ENCODE results near the gene GLIPR1.

GLIPR1 gene

GRCh38 chr12:75542942-75543341 is 62.4 kb downstream of the GLIPR1 start:
- Histone ChIP-seq H3K9ac (ENCODE audit: insufficient read length) (no peak overlapping the region), H3K27ac (no peak overlapping the region), H3K36me3 (ENCODE audit: insufficient read depth, low read length) (no peaks in the 10 kb centered on the region), H3K4me3 (no peak overlapping the region), H3K9me3 (ENCODE audit: low read depth, low read length) (no peaks in the 10 kb centered on the region)
- no peak for TF ChIP-seq FOXP2 (optimal IDR thresholded peaks at IDR 0.05; ENCODE audit: control extremely low read depth, extremely low read length, insufficient read depth)
- no peak for TF ChIP-seq EZH2 (IDR thresholded peaks at IDR 0.05)
- no peak for TF ChIP-seq POLR2AphosphoS5 (IDR thresholded peaks at IDR 0.05; ENCODE audit: borderline replicate concordance, low read depth, low read length)
- DNase-seq (ENCODE audit: low read depth, low spot score) = no peak

GRCh38 chr12:75543529-75543928 is 63.0 kb downstream of the GLIPR1 start:
- no peak overlapping the region for H3K4me3 ChIP-seq
- H3K9ac ChIP-seq (ENCODE audit: insufficient read length) = no peak overlapping the region
- TF ChIP-seq EZH2 (IDR thresholded peaks at IDR 0.05) (no peak), POLR2AphosphoS5 (IDR thresholded peaks at IDR 0.05; ENCODE audit: borderline replicate concordance, low read depth, low read length) (no peak), FOXP2 (optimal IDR thresholded peaks at IDR 0.05; ENCODE audit: control extremely low read depth, extremely low read length, insufficient read depth) (no peak)
- DNase-seq (ENCODE audit: low read depth, low spot score) = no peak
- no peaks in the 10 kb centered on the region for H3K9me3 ChIP-seq (ENCODE audit: low read depth, low read length)
- H3K27ac ChIP-seq = no peak overlapping the region
- no peaks in the 10 kb centered on the region for H3K36me3 ChIP-seq (ENCODE audit: insufficient read depth, low read length)

- Histone ChIP-seq H3K4me3 (no peak overlapping the region), H3K36me3 (ENCODE audit: insufficient read depth, low read length) (no peaks in the 10 kb centered on the region), H3K9me3 (ENCODE audit: low read depth, low read length) (no peaks in the 10 kb centered on the region), H3K9ac (ENCODE audit: insufficient read length) (no peak overlapping the region), H3K27ac (no peak overlapping the region)
- TF ChIP-seq POLR2AphosphoS5 (IDR thresholded peaks at IDR 0.05; ENCODE audit: borderline replicate concordance, low read depth, low read length) (no peak), EZH2 (IDR thresholded peaks at IDR 0.05) (no peak), FOXP2 (optimal IDR thresholded peaks at IDR 0.05; ENCODE audit: control extremely low read depth, extremely low read length, insufficient read depth) (no peak)
- no peak for DNase-seq (ENCODE audit: low read depth, low spot score)
These were observed 65.1 kb downstream of the GLIPR1 start for GRCh38 chr12:75545636-75546035.

GRCh38 chr12:75548879-75549278 is 68.3 kb downstream of the GLIPR1 start:
- TF ChIP-seq EZH2 (IDR thresholded peaks at IDR 0.05) (no peak), FOXP2 (optimal IDR thresholded peaks at IDR 0.05; ENCODE audit: control extremely low read depth, extremely low read length, insufficient read depth) (no peak), POLR2AphosphoS5 (IDR thresholded peaks at IDR 0.05; ENCODE audit: borderline replicate concordance, low read depth, low read length) (no peak)
- Histone ChIP-seq H3K4me3 (no peak overlapping the region), H3K27ac (no peak overlapping the region), H3K9me3 (ENCODE audit: low read depth, low read length) (no peaks in the 10 kb centered on the region), H3K9ac (ENCODE audit: insufficient read length) (no peak overlapping the region), H3K36me3 (ENCODE audit: insufficient read depth, low read length) (no peaks in the 10 kb centered on the region)
- no peak for DNase-seq (ENCODE audit: low read depth, low spot score)

GRCh38 chr12:75549989-75550388 is 69.4 kb downstream of the GLIPR1 start:
- TF ChIP-seq POLR2AphosphoS5 (IDR thresholded peaks at IDR 0.05; ENCODE audit: borderline replicate concordance, low read depth, low read length) = no peak
- no peak for TF ChIP-seq EZH2 (IDR thresholded peaks at IDR 0.05)
- TF ChIP-seq FOXP2 (optimal IDR thresholded peaks at IDR 0.05; ENCODE audit: control extremely low read depth, extremely low read length, insufficient read depth) = no peak
- Histone ChIP-seq H3K4me3 (no peak overlapping the region), H3K9ac (ENCODE audit: insufficient read length) (no peak overlapping the region), H3K36me3 (ENCODE audit: insufficient read depth, low read length) (no peaks in the 10 kb centered on the region), H3K9me3 (ENCODE audit: low read depth, low read length) (no peaks in the 10 kb centered on the region), H3K27ac (no peak overlapping the region)
- no peak for DNase-seq (ENCODE audit: low read depth, low spot score)

- no peak for DNase-seq (ENCODE audit: low read depth, low spot score)
- H3K9ac ChIP-seq (ENCODE audit: insufficient read length) = no peak overlapping the region
- no peak overlapping the region for H3K4me3 ChIP-seq
- no peak overlapping the region for H3K27ac ChIP-seq
- H3K9me3 ChIP-seq (ENCODE audit: low read depth, low read length) = no peaks in the 10 kb centered on the region
- TF ChIP-seq EZH2 (IDR thresholded peaks at IDR 0.05) = no peak
- no peak for TF ChIP-seq POLR2AphosphoS5 (IDR thresholded peaks at IDR 0.05; ENCODE audit: borderline replicate concordance, low read depth, low read length)
- no peak for TF ChIP-seq FOXP2 (optimal IDR thresholded peaks at IDR 0.05; ENCODE audit: control extremely low read depth, extremely low read length, insufficient read depth)
- H3K36me3 ChIP-seq (ENCODE audit: insufficient read depth, low read length) = no peaks in the 10 kb centered on the region
These were observed 70.1 kb downstream of the GLIPR1 start for GRCh38 chr12:75550401-75551240.

GRCh38 chr12:75551477-75551876 is 70.9 kb downstream of the GLIPR1 start:
- H3K27ac ChIP-seq = no peak overlapping the region
- H3K9ac ChIP-seq (ENCODE audit: insufficient read length) = no peak overlapping the region
- TF ChIP-seq FOXP2 (optimal IDR thresholded peaks at IDR 0.05; ENCODE audit: control extremely low read depth, extremely low read length, insufficient read depth) = no peak
- no peak for TF ChIP-seq EZH2 (IDR thresholded peaks at IDR 0.05)
- TF ChIP-seq POLR2AphosphoS5 (IDR thresholded peaks at IDR 0.05; ENCODE audit: borderline replicate concordance, low read depth, low read length) = no peak
- no peaks in the 10 kb centered on the region for H3K9me3 ChIP-seq (ENCODE audit: low read depth, low read length)
- no peak overlapping the region for H3K4me3 ChIP-seq
- no peaks in the 10 kb centered on the region for H3K36me3 ChIP-seq (ENCODE audit: insufficient read depth, low read length)
- DNase-seq (ENCODE audit: low read depth, low spot score) = no peak

- H3K9me3 ChIP-seq (ENCODE audit: low read depth, low read length) = no peaks in the 10 kb centered on the region
- H3K27ac ChIP-seq = no peak overlapping the region
These were observed 72.8 kb downstream of the GLIPR1 start for GRCh38 chr12:75553398-75553797.

More at GRCh38 chr12:75553398-75553797, 72.8 kb downstream of the GLIPR1 start:
- DNase-seq (ENCODE audit: low read depth, low spot score) = no peak
- Histone ChIP-seq H3K36me3 (ENCODE audit: insufficient read depth, low read length) (no peaks in the 10 kb centered on the region), H3K4me3 (no peak overlapping the region), H3K9ac (ENCODE audit: insufficient read length) (no peak overlapping the region)
- TF ChIP-seq EZH2 (IDR thresholded peaks at IDR 0.05) (no peak), POLR2AphosphoS5 (IDR thresholded peaks at IDR 0.05; ENCODE audit: borderline replicate concordance, low read depth, low read length) (no peak), FOXP2 (optimal IDR thresholded peaks at IDR 0.05; ENCODE audit: control extremely low read depth, extremely low read length, insufficient read depth) (no peak)
